Stimulated activated CD4-positive, alpha-beta T cell treated with anti-CD3 and anti-CD28 coated beads, Interleukin-12 subunit alpha, Interleukin-12 subunit beta, amount 100 ng/mL, for 4 hours (primary cell): ENCODE data around the gene FASTKD3.
A peak's percentile ranks its signal among the peaks of the same experiment; 100 is the strongest.

ENCODE experiments used
- DNase-seq: peaks from one replicate; pipeline ENCODE4 v3.0.0-alpha.2; 2020

The FASTKD3 gene

GRCh38 chr5:7848296-7848695 is 20.5 kb downstream of the FASTKD3 start:
- no peak for DNase-seq

DNA sequence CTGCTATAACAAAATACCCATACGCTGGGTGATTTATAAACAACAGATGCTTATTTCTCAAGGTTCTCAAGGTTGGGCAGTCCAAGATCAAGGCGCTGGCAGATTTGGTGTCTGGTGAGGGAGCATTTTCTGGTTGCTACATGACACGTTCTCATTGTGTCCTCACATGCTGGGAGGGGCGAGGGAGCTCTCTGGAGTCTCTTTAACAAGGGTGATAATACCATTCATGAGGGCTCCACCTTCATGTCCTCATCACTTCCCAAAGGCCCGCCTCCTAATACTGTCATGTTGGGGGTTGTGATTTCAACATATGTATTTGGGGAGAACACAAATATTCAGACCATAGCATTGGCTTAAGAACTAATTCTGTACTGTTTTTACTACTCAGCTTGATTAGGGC is 22.5 kb downstream of the FASTKD3 start:
- DNase-seq: no peak

GRCh38 chr5:7845557-7845956 is 23.3 kb downstream of the FASTKD3 start:
- DNase-seq: no peak

GRCh38 chr5:7844901-7845300 is 23.9 kb downstream of the FASTKD3 start:
- DNase-seq: no peak

- no peak for DNase-seq
Measured at GRCh38 chr5:7842531-7842930, 26.3 kb downstream of the FASTKD3 start.

GRCh38 chr5:7837403-7837802 is 31.4 kb downstream of the FASTKD3 start:
- no peak for DNase-seq

GRCh38 chr5:7834982-7835381 is 33.8 kb downstream of the FASTKD3 start:
- DNase-seq: no peak

DNA sequence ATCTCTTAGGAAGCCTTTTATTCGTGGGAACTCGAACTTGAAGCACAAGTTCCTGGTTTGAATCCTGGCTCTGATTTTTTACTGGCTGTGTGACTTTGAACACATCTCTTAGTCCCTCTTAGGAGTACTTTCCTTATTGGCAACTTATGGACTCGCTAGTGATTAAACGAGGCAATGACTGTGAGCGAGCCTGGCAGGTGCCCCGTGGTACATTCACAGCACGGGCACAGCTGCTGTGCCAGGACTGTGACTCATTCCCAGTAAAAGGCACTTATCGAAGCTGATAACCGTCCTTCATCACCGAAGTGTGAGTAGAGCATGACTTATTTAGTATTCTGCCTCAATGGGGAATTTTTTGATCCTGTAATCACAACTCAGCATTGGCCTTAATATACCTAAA is 40.6 kb downstream of the FASTKD3 start:
- no peak for DNase-seq

- no peak for DNase-seq
Measured at GRCh38 chr5:7827610-7828009, 41.2 kb downstream of the FASTKD3 start.

DNA sequence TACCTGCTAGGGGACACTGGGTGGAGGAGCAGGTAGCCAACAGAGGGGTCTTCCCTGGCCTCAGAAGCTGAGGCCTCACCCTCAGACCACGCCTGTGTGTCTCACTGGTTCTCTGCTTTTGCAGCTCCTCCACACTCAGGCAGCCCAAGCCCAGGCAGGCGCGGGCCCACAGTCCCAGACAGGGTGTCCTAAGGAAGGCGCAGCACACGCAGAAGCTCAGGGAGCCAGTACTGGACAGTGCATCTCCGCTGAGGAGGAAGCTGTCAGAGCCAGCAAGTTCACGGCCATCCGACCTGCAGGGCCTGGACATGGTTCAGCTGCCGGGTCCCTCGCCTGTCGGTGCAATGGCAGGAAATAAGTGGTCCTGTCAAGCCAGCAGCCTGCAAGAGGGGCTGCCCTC is 43.2 kb downstream of the FASTKD3 start:
- no peak for DNase-seq

DNA sequence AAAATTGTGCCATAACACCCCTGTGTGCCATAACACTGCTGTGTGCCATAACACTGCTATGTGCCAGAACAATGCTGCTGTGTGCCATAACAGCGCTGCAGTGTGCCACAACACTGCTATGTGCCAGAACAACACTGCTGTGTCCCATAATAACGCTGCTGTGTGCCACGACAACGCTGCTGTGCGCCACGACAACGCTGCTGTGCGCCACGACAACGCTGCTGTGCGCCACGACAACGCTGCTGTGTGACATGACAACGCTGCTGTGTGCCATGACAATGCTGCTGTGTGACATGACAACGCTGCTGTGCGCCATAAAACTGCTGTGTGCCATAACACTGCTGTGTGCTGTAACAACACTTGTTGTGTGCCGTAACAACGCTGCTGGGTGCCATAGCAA is 43.8 kb downstream of the FASTKD3 start:
- no peak for DNase-seq

- no peak for DNase-seq
Measured at GRCh38 chr5:7823594-7823993, 45.2 kb downstream of the FASTKD3 start.

GRCh38 chr5:7822449-7822848 is 46.4 kb downstream of the FASTKD3 start:
- no peak for DNase-seq

DNA sequence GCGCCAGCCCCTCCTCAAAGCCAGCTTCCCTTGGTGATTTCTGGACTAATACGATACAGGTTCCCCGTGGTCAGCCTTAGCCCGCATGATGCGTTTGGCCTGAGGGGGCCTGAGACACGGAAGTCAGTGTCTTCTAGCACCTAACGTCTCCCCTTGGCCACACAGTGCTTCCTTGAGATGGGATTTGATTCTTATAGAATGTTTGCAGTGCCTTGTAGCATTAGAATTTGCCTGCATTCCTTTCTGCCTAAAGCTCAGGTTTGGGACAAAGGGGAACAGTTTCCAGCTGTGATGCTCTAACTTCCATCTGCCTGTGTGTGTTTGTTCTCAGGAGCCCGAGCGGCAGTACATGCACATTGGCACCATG is 52.3 kb downstream of the FASTKD3 start:
- no peak for DNase-seq

- DNase-seq: peak; percentile 63
Measured at GRCh38 chr5:7815892-7816534, 52.8 kb downstream of the FASTKD3 start.

DNA sequence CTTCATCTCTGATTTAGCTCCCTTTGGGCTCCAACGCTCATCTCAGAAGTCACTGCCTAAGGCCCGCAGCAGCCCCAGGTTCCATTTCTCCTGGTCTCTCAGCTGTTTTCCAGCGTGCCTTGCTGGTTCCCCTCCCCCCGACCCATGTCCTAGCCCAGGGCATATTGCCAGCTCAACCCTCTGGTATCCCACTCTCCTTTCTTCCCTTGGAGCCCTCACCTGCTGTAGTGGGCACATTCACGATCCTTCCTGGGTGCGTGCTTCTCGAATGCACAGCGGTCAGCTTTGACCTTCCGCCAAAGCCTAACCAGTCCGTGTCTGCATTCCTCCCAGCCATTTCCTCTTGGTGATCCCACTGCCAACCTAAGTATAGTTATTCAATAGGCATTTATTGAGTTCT is 54.0 kb downstream of the FASTKD3 start:
- DNase-seq: no peak

DNA sequence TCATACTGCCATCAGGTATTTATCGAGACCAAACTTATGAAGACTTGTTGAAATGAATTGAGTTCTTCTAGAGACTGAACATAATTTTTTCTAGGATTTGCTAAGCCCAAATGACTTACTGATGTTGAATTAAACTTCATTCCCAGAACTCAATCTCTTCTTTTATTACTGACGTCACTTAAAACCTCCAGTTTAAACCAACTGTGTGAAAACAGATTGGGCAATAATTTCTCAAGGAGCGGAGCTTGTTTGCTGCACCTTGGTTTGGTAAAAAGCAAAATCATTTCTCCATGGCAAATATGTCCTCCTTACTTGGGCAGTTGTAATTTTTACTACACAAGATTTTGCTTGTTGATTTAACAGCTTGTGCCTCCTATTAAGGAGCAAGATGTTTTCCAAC is 55.3 kb downstream of the FASTKD3 start:
- DNase-seq: no peak

GRCh38 chr5:7813007-7813406 is 55.8 kb downstream of the FASTKD3 start:
- DNase-seq: no peak

- no peak for DNase-seq
Measured at GRCh38 chr5:7811715-7812114, 57.1 kb downstream of the FASTKD3 start.
